Neural cell (in vitro differentiated cells): ENCODE data around the gene GTF2E1.

ENCODE experiments used
- RAD21 ChIP-seq: fragments of 450-650 bp; conservative IDR thresholded peaks from 2 replicates; pipeline ENCODE4 v1.6.1; 2014; ENCODE audit warnings: antibody characterized with exemption, mild to moderate bottlenecking, moderate library complexity
- SMC3 ChIP-seq: fragments of 450-650 bp; conservative IDR thresholded peaks from 2 replicates; pipeline ENCODE4 v1.6.1; 2014; ENCODE audit warnings: antibody characterized with exemption, mild to moderate bottlenecking, moderate library complexity; ENCODE audit not compliant: poor library complexity
- TF ChIP-seq, protein P1 (sequence below): fragments of 450-650 bp; IDR thresholded peaks from 2 replicates; pipeline ENCODE4 v1.5.1; 2014; ENCODE audit warnings: antibody characterized with exemption, mild to moderate bottlenecking, moderate library complexity; ENCODE audit not compliant: poor library complexity, severe bottlenecking

DNA sequence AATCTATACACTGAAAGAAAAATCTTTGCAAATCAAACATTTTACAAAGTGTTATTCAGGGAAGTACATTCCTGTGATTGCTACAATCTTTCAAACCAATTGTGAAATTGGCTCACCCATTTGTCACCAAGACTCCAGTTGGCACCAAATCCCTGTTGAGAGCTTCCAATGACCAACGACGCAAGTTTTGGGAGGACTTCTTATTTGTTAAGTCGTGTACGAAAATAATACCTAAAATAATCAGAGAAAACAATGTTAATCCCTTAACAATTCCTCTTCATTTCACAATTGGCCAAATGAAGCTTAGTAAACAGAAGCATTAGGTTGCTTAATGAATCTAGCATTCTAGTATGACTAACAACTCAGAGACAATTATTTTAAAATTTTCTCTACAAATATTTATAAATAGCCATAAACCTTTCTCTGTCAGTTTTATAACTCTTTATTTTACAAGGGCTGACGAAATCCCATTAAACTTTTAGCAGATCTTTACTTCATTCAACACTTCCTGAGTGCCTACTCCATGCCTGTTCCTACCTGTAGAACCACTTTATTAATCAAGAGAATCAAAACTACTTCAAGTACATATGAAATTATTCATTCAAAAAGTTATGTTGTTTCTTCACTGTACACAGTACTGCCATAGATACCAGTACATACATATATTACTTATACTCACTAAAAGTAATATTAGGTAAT, 36.5 kb upstream of the GTF2E1 start:
- TF ChIP-seq, protein P1, sequence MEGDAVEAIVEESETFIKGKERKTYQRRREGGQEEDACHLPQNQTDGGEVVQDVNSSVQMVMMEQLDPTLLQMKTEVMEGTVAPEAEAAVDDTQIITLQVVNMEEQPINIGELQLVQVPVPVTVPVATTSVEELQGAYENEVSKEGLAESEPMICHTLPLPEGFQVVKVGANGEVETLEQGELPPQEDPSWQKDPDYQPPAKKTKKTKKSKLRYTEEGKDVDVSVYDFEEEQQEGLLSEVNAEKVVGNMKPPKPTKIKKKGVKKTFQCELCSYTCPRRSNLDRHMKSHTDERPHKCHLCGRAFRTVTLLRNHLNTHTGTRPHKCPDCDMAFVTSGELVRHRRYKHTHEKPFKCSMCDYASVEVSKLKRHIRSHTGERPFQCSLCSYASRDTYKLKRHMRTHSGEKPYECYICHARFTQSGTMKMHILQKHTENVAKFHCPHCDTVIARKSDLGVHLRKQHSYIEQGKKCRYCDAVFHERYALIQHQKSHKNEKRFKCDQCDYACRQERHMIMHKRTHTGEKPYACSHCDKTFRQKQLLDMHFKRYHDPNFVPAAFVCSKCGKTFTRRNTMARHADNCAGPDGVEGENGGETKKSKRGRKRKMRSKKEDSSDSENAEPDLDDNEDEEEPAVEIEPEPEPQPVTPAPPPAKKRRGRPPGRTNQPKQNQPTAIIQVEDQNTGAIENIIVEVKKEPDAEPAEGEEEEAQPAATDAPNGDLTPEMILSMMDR, result no peak
- TF ChIP-seq SMC3, result no peak
- no peak for TF ChIP-seq RAD21
